ENCODE data around the gene TNRC18. TPM values are rescaled to one million over a fixed set of nuclear protein-coding genes. Genes with fewer than 3 reads are reported as not detected.
"Not testable (repeated sequence)": the region's sequence is repeated elsewhere in the genome, so short reads cannot be mapped to it uniquely, and the experiment has no call there.

TNRC18 gene
- total RNA-seq, 2 donors from 2014 or later, result 182 to 244 TPM

DNA sequence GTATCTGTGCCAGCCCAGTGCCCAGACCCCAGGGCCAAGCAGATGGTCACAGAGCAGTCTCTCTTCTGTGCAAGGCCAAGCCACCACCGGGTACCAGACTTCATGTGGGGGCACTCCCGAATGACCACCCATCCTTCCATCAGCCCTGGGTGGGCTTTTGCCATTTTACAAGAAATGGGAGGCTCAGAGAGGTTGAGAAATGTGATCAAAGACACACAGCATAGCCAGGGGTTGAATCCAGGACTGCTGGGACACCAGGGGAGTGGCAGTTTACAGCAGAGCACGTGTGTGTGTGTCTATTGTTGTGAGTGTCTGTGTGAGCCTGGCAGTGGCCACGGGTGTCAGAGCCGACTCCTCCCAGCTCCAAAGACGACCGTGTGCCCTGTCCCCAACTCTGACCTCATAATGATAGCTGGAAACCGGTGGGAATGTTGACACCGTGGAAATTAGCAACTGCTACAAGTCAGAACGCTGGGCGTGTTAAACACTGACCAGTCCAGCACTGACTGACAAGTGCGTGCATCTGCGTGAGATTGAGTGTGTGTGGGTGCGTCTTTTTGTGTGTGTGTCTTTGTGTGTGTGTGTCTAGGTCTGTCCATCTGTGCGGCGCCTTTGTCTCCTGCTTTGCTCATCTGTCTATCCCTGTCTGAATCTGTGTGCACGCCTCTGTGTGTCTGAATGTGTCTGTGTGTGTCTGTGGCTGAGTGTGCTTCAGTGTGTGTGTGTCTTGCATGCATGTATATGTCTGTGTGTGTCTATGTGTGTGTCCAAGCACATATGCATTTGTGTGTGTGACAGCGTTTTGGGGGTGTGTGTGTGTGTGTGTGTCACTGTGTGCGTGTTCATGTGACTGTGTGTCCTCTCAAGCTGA is 158.1 kb downstream of the TNRC18 start:
- H3K27me3 ChIP-seq (replicated peaks; ENCODE audit: insufficient read depth), result no peaks in the 10 kb centered on the region
- DNase-seq (ENCODE audit: low spot score) (no peak), ATAC-seq (ENCODE audit: insufficient number of reproducible peaks, low FRiP score, low read depth) (no peak)
- TF ChIP-seq, protein P1, sequence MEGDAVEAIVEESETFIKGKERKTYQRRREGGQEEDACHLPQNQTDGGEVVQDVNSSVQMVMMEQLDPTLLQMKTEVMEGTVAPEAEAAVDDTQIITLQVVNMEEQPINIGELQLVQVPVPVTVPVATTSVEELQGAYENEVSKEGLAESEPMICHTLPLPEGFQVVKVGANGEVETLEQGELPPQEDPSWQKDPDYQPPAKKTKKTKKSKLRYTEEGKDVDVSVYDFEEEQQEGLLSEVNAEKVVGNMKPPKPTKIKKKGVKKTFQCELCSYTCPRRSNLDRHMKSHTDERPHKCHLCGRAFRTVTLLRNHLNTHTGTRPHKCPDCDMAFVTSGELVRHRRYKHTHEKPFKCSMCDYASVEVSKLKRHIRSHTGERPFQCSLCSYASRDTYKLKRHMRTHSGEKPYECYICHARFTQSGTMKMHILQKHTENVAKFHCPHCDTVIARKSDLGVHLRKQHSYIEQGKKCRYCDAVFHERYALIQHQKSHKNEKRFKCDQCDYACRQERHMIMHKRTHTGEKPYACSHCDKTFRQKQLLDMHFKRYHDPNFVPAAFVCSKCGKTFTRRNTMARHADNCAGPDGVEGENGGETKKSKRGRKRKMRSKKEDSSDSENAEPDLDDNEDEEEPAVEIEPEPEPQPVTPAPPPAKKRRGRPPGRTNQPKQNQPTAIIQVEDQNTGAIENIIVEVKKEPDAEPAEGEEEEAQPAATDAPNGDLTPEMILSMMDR (IDR thresholded peaks at IDR 0.05), result no peak
- H3K4me3 ChIP-seq, result no peak overlapping the region
- H3K9me3 ChIP-seq, result no peaks in the 10 kb centered on the region
- no peaks in the 10 kb centered on the region for H3K36me3 ChIP-seq
- no peaks in the 10 kb centered on the region for H3K4me1 ChIP-seq (ENCODE audit: control insufficient read depth in 1 of 2, low read depth in 2 of 2)
- no peak overlapping the region for H3K27ac ChIP-seq

DNA sequence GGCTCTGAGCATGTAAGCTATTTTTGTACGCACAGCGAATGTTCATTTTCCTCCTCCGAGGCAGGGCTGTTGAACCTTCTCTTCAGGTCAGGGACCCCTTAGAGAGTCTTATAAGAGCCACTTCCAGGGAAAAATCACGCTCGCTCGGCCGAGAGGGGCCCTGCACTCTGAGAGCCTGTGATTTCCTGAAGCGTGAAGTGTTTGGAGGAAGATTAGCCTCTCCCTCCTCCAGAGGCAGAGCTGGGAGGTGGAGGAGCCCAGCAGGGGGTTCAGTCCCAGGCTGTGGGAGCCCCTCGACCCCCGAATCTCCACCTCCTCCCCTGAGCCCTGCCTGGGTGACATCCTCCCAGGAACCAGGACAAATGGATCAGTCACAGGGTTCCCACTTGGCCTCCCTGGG is 160.6 kb downstream of the TNRC18 start:
- H3K4me3 ChIP-seq; H3K27me3 ChIP-seq (replicated peaks; ENCODE audit: insufficient read depth); DNase-seq (ENCODE audit: low spot score); H3K9me3 ChIP-seq; ATAC-seq (ENCODE audit: insufficient number of reproducible peaks, low FRiP score, low read depth); H3K27ac ChIP-seq; H3K36me3 ChIP-seq; H3K4me1 ChIP-seq (ENCODE audit: control insufficient read depth in 1 of 2, low read depth in 2 of 2): not testable (repeated sequence)

DNA sequence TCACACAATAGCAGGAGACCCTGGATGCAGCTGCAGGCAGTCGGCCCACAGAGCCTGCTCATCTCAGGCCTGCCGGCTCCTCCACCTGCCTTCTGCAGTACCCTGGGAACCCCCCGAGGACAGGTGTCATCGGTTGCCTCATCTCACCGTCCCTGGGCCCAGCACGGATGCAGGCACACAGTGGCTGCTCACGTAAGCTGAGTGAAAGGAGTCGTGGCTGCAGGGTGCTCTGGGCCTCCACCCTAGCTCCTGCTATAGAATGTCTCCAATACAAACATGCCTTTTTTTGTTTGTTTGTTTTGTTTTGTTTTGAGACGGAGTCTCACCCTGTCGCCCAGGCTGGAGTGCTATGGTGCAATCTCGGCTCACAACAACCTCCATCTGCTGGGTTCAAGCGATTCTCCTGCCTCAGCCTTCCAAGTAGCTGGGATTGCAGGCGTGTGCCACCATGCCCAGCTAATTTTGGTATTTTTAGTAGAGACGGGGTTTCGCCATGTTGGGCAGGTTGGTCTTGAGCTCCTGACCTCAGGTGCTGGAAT is 163.0 kb downstream of the TNRC18 start:
- H3K36me3 ChIP-seq; H3K27me3 ChIP-seq (replicated peaks; ENCODE audit: insufficient read depth); ATAC-seq (ENCODE audit: insufficient number of reproducible peaks, low FRiP score, low read depth); H3K4me3 ChIP-seq; DNase-seq (ENCODE audit: low spot score); H3K27ac ChIP-seq; H3K9me3 ChIP-seq; H3K4me1 ChIP-seq (ENCODE audit: control insufficient read depth in 1 of 2, low read depth in 2 of 2): not testable (repeated sequence)

Other genes with a start within 250 kb of the TNRC18 start
- 10 to 100 TPM; 38.4 to 55.4 TPM for gene WIPI2, start 233.6 kb downstream of the TNRC18 start, total RNA-seq
- under 1 TPM; 0.14 to 0.21 TPM for gene SLC29A4, start 140.9 kb downstream of the TNRC18 start, total RNA-seq
- 1 to 10 TPM; 7.2 to 8.1 TPM for gene FBXL18, start 90.0 kb upstream of the TNRC18 start, total RNA-seq
- gene ACTB, start 106.8 kb upstream of the TNRC18 start, total RNA-seq, result over 10,000 TPM in 1 of 2 donors, 1,000 to 10,000 TPM in 1; 7,643 to 10,126 TPM
- 10 to 100 TPM; 35.7 to 69.6 TPM for gene FSCN1, start 169.0 kb upstream of the TNRC18 start, total RNA-seq

Measured in thoracic aorta (tissue), 2 donors.